HG03064 (cell line): Measurements from ENCODE around the gene PLEKHF1.
"Not testable (repeated sequence)": the region's sequence is repeated elsewhere in the genome, so short reads cannot be mapped to it uniquely, and the experiment has no call there.

Experiments used
- ATAC-seq: cut with Tn5 transposase; IDR thresholded peaks from one replicate; pipeline ENCODE4 v1.9.1; 2021; ENCODE audit warnings: low read depth; ENCODE audit not compliant: unreplicated experiment

The PLEKHF1 gene

GRCh38 chr19:29663861-29664752, 1.2 kb upstream of the PLEKHF1 start:
- ATAC-seq: no peak

GRCh38 chr19:29664753-29665214, 477 bp upstream of the PLEKHF1 start:
- no peak for ATAC-seq

DNA sequence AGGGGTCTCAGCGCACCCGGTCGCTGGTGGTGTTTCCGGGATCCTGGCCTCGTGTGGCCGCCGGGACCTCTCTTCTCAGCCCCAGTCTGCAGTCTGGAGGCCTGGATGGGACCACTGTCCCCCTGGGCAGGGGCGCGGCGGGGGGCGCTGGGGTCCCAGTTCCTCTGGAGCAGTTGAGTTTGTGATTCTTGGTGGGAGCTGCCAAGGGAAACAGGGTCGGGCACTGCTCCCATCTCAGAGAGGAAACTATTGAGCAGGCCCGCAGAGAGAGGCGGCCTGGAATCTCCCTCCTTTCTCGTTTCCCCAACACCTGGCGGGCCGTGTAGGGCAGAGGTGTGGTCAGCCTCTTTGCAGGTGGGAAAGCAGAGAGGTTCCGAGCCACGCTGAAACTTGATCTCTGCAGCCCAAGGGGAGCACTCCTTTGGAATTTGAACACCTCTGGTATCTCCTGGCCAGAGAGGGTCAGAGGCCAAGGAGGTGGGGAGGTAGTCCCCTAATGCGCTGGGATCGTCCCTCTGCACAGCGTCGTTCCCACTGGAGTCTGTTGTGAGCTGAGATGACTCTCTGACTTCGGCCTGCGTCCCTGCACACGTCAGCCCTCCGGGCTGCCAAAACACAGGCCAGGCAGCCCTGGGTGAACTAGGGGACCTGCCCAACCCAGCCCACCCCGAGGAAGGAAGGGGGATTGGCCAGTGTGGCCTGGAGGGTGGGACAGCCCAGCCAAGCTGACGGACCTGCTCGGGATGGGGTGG, 741 bp downstream of the PLEKHF1 start:
- ATAC-seq: no peak

- ATAC-seq: no peak
These were observed 1.5 kb downstream of the PLEKHF1 start for GRCh38 chr19:29666578-29667386.

DNA sequence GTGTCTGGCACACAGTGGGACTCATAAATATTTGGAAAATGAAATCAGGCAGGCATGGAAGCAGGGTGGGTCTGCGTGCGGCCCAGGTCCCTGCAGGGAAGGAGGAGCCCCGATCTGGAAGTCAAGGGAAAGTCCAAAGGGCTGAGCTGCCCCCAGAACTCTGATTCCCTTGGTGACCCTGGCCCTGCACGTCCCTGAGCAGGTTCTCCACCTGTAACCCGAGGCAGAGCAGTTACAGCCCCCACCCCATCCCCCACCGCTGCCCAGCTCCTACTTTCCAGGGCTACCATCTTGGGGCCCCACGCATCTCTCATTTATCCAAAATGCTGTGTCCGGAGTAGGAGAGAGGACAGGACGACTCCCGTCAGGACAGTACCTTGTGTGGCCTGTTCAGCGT, 2.1 kb downstream of the PLEKHF1 start:
- no peak for ATAC-seq

GRCh38 chr19:29667901-29668341, 2.7 kb downstream of the PLEKHF1 start:
- no peak for ATAC-seq

GRCh38 chr19:29668746-29669609, 3.7 kb downstream of the PLEKHF1 start:
- ATAC-seq: no peak

GRCh38 chr19:29670255-29670654, 5.0 kb downstream of the PLEKHF1 start:
- no peak for ATAC-seq

DNA sequence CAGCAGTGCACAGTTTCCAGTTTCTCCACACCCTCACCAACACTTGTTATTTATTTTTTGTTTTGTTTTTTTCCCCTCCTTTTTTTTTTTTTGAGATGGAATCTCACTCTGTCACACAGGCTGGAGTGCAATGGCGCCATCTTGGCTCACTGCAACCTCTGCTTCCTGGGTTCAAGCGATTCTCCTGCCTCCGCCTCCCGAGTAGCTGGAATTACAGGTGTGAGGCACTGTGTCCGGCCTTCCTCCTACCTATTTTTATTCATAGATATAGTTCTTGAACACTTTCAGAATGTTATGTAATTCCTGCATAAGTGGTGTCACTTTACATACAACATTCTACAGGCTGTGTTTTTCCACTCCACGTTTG, 5.7 kb downstream of the PLEKHF1 start:
- not testable (repeated sequence) for ATAC-seq

DNA sequence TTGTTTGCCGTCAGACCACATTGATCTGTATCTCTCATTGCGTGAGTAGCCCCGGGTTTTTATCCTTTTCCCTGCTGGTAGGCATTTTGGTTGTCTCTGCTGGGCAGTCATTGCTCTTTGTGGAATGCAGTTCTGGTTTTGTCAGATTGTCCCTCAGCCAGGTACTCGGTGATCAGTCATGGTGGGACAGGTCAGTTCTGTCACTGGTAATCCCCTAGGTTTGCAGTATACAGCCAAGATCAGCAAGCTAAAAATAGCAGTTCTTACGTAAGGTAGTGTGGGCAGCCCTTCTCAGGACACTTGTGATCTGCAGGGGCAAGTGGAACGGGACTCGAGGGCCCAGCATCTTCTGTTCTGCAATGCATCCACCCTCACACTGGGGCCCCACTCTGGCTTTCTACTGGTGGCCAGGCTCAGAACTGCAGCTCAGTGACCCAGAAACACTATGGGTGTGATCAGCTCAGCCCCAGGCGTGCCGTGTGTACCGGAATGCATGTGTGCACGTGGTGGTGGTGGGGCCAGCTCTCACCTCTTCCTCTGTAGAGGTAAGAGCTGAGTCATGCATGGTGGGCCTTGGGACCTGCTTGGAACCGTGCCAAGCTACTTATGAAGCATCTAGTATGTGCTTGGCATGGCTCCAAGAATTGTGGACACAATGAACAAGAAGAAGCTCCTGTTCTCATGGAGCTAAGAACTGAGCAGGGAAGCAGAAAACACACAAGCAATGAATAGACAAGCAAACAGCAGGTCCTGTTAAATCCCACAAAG, 6.3 kb downstream of the PLEKHF1 start:
- peak; percentile 62 for ATAC-seq

GRCh38 chr19:29672319-29672932, 7.2 kb downstream of the PLEKHF1 start:
- ATAC-seq: no peak

- no peak for ATAC-seq
These were observed 7.7 kb downstream of the PLEKHF1 start for GRCh38 chr19:29672933-29673336.

DNA sequence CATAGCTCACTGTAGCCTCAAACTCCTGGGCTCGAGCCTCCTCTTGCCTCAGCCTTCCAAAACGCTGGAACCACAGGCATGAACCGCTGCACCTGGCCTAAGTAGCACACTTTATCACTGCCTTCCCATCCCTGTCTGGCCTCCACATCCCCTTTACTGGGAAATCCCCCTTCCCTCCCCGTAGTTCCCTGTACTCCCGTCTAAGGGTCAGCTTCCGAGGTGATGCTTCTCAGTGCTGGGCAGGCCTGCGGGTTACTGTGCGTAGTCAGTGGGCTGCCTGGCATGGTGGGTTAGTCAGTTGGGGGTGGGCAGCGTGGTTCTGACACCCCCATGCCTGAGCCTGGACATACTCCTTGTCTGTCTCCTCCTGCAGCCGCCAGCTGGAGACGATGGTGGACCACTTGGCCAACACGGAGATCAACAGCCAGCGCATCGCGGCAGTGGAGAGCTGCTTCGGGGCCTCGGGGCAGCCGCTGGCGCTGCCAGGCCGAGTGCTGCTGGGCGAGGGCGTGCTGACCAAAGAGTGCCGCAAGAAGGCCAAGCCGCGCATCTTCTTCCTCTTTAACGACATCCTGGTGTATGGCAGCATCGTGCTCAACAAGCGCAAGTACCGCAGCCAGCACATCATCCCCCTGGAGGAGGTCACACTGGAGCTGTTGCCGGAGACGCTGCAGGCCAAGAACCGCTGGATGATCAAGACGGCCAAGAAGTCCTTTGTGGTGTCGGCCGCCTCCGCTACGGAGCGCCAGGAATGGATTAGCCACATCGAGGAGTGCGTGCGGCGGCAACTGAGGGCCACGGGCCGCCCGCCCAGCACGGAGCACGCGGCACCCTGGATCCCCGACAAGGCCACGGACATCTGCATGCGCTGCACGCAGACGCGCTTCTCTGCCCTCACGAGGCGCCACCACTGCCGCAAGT, 8.4 kb downstream of the PLEKHF1 start:
- no peak for ATAC-seq

DNA sequence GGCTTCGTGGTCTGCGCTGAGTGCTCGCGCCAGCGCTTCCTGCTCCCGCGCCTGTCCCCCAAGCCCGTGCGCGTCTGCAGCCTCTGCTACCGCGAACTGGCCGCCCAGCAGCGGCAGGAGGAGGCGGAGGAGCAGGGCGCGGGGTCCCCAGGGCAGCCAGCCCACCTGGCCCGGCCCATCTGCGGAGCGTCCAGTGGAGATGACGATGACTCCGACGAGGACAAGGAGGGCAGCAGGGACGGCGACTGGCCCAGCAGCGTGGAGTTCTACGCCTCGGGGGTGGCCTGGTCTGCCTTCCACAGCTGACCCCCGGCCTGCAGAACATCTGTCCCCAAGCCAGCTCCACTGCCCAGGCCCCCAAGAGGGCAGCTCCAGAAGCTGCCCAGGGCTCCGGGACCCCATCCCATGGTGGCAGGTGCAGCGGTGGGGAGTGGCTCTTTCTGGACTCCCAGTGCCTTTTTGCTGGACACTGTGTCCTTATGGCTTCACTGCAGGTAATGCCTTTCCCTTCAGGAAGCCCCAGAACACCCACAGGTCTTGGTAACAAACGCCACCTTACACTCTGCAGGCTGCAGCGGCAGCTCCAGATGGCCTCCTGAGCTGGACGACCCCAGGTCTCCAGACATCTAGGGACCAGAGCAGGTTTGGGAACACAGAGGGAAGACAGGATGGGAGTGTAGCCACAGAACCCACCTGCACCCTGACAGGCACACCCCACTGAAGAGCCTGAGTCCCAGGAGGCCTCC, 9.3 kb downstream of the PLEKHF1 start:
- no peak for ATAC-seq

DNA sequence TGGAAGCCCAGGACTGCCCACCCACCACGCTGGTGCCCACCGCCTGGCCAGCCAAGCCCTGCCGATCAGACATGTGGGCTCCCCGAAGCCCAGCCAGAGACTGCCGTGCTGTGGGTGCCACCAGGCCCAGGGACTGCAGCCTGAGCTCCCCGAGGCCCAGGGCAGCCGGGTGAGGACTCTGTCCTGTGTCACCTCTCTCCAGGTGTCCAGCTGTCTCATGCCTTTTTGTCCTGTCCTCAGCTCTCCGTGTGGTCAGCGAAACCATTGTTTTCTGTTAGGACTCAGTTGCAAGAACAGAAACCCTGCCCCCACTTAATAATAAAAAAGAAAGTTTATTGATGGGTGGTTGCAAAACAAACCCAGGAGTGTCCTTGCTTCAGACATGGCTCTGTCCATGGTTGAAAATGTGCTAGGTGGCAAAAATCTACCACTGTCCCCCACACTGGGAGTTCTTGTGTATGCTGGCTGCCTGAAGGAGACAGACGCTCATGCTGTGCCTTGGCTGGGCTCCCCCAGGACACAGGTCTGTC, 9.9 kb downstream of the PLEKHF1 start:
- no peak for ATAC-seq

DNA sequence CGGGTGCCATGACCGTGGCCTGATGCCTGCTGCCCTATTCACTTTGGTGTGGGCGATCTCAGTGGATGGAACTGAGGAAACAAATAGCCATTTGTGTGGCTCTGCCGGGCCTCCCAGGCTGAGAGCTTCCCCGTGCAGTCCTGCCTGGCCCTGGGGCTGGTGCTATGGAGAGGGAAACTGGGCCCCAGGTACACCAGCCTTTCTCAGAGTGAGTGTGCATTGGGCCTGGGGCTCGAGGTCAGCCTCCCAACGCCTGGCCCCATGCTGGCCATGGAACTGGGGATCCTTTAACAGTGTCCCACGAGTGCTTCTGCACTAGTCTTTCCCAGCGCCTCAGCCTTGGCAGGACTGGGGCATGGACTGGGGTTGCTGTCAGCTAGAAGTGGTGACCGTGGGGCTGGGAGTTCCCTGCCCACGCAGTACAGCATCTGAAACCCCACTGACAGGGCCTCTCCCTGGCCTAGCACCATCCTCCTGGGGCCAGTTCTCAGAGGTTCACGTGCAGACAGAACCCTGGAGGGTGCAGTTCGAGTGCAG, 10.5 kb downstream of the PLEKHF1 start:
- ATAC-seq: no peak
